IMR-90 (cell line): ENCODE data around the gene RPL10.

Experiments
- CEBPB ChIP-seq: IDR thresholded peaks from 2 replicates; pipeline ENCODE4 v1.6.1; 2012; ENCODE audit warnings: low read depth, low read length, improper control_type of control experiment
- MAZ ChIP-seq: IDR thresholded peaks from 2 replicates; pipeline ENCODE4 v1.6.1; 2012; ENCODE audit warnings: low read depth, mild to moderate bottlenecking, low read length, improper control_type of control experiment, moderate library complexity, borderline replicate concordance
- POLR2A ChIP-seq: IDR thresholded peaks from 2 replicates; pipeline ENCODE4 v1.6.1; 2012; ENCODE audit warnings: mild to moderate bottlenecking, low read depth, low read length
- RAD21 ChIP-seq: IDR thresholded peaks from 2 replicates; pipeline ENCODE4 v1.6.1; 2012; ENCODE audit warnings: low read length, improper control_type of control experiment
- RCOR1 ChIP-seq: IDR thresholded peaks from 2 replicates; pipeline ENCODE4 v1.6.1; 2012; ENCODE audit warnings: mild to moderate bottlenecking, low read length, improper control_type of control experiment; ENCODE audit not compliant: insufficient replicate concordance
- RFX5 ChIP-seq: IDR thresholded peaks from 2 replicates; pipeline ENCODE4 v1.8.0; 2012; ENCODE audit warnings: low read depth, mild to moderate bottlenecking, low read length, moderate library complexity
- SMC3 ChIP-seq: fragments of 150-350 bp; IDR thresholded peaks from 2 replicates; pipeline ENCODE4 v1.6.1; 2016; ENCODE audit warnings: low read depth, mild to moderate bottlenecking, antibody characterized with exemption, low read length, moderate library complexity
- TF ChIP-seq, protein P1 (sequence below): conservative IDR thresholded peaks from 2 replicates; pipeline ENCODE4 v1.5.1; 2012; ENCODE audit warnings: mild to moderate bottlenecking, low read depth, low read length, improper control_type of control experiment
- TF ChIP-seq, protein P2 (sequence below): fragments of 150-350 bp; IDR thresholded peaks from 2 replicates; pipeline ENCODE4 v1.6.1; 2016; ENCODE audit warnings: low read depth, mild to moderate bottlenecking, low read length, moderate library complexity, borderline replicate concordance

DNA sequence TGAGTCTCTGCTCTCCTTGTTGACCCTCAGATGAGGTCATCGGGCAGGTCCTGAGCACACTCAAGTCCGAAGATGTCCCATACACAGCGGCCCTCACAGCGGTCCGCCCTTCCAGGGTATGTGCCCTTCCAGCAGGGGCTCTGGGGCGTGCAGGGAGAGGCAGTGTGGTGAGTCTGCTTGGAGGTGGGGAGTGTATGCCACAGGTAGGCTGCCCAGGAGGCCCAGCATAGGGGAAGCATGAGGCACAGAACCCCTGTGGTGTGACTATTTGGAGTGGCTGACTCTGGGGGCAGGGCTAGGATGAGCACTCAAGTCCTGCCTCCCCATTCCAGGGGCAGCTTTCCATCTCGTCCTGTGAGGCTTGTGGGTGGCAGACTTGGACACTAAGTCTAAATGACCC is 35.4 kb downstream of the RPL10 start:
- TF ChIP-seq, protein P1, sequence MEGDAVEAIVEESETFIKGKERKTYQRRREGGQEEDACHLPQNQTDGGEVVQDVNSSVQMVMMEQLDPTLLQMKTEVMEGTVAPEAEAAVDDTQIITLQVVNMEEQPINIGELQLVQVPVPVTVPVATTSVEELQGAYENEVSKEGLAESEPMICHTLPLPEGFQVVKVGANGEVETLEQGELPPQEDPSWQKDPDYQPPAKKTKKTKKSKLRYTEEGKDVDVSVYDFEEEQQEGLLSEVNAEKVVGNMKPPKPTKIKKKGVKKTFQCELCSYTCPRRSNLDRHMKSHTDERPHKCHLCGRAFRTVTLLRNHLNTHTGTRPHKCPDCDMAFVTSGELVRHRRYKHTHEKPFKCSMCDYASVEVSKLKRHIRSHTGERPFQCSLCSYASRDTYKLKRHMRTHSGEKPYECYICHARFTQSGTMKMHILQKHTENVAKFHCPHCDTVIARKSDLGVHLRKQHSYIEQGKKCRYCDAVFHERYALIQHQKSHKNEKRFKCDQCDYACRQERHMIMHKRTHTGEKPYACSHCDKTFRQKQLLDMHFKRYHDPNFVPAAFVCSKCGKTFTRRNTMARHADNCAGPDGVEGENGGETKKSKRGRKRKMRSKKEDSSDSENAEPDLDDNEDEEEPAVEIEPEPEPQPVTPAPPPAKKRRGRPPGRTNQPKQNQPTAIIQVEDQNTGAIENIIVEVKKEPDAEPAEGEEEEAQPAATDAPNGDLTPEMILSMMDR: no peak
- no peak for TF ChIP-seq MAZ
- no peak for TF ChIP-seq RCOR1
- no peak for TF ChIP-seq RFX5
- no peak for TF ChIP-seq POLR2A
- no peak for TF ChIP-seq RAD21
- no peak for TF ChIP-seq SMC3
- TF ChIP-seq, protein P2, sequence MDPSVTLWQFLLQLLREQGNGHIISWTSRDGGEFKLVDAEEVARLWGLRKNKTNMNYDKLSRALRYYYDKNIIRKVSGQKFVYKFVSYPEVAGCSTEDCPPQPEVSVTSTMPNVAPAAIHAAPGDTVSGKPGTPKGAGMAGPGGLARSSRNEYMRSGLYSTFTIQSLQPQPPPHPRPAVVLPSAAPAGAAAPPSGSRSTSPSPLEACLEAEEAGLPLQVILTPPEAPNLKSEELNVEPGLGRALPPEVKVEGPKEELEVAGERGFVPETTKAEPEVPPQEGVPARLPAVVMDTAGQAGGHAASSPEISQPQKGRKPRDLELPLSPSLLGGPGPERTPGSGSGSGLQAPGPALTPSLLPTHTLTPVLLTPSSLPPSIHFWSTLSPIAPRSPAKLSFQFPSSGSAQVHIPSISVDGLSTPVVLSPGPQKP: no peak
- TF ChIP-seq CEBPB: no peak
